ENCODE results near the gene DOK6. TPM values are rescaled to one million over a fixed set of nuclear protein-coding genes. Genes with fewer than 3 reads are reported as not detected.

DOK6 gene
- total and polyA plus RNA-seq, 2 of the 13 experiments (the other 11 are each of a cell fraction or from before 2014, with no cell fraction given): 17.0 to 17.2 TPM

DNA sequence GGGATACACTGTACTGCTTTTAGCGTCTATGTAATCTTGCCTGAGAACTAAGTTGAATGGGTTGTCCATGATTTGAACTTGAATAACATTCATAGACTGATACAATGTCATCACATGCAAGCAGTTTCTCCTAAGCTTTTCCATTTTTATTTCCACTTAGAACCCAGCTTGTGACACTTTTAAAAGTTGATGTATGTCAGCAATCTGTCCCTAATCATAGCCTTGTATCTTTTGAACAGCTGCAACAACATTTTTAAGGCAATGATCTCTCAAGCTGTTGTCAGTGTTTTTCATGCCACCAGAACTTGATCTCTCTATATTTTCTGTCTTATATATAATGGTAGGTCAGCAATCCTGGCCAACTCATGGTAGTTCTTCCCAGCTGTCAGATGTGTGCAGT, 185.0 kb downstream of the DOK6 start (continued):
- TF ChIP-seq, protein P1, sequence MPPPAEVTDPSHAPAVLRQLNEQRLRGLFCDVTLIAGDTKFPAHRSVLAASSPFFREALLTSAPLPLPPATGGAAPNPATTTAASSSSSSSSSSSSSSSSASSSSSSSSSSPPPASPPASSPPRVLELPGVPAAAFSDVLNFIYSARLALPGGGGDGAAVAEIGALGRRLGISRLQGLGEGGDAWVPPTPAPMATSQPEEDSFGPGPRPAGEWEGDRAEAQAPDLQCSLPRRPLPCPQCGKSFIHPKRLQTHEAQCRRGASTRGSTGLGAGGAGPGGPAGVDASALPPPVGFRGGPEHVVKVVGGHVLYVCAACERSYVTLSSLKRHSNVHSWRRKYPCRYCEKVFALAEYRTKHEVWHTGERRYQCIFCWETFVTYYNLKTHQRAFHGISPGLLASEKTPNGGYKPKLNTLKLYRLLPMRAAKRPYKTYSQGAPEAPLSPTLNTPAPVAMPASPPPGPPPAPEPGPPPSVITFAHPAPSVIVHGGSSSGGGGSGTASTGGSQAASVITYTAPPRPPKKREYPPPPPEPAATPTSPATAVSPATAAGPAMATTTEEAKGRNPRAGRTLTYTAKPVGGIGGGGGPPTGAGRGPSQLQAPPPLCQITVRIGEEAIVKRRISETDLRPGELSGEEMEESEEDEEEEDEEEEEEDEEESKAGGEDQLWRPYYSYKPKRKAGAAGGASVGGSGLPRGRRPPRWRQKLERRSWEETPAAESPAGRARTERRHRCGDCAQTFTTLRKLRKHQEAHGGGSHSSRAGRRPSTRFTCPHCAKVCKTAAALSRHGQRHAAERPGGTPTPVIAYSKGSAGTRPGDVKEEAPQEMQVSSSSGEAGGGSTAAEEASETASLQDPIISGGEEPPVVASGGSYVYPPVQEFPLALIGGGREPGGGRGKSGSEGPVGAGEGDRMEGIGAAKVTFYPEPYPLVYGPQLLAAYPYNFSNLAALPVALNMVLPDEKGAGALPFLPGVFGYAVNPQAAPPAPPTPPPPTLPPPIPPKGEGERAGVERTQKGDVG (CRISPR knock-in tag; IDR thresholded peaks at IDR 0.05; ENCODE audit: borderline replicate concordance): no peak
- TF ChIP-seq, protein P2, sequence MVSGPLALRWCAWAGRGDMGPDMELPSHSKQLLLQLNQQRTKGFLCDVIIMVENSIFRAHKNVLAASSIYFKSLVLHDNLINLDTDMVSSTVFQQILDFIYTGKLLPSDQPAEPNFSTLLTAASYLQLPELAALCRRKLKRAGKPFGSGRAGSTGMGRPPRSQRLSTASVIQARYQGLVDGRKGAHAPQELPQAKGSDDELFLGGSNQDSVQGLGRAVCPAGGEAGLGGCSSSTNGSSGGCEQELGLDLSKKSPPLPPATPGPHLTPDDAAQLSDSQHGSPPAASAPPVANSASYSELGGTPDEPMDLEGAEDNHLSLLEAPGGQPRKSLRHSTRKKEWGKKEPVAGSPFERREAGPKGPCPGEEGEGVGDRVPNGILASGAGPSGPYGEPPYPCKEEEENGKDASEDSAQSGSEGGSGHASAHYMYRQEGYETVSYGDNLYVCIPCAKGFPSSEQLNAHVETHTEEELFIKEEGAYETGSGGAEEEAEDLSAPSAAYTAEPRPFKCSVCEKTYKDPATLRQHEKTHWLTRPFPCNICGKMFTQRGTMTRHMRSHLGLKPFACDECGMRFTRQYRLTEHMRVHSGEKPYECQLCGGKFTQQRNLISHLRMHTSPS (CRISPR knock-in tag; IDR thresholded peaks at IDR 0.05; ENCODE audit: low read depth): no peak
- no peak for TF ChIP-seq ZNF780A (CRISPR knock-in tag; IDR thresholded peaks at IDR 0.05)
- TF ChIP-seq ADNP (CRISPR knock-in tag; IDR thresholded peaks at IDR 0.05): no peak

DNA sequence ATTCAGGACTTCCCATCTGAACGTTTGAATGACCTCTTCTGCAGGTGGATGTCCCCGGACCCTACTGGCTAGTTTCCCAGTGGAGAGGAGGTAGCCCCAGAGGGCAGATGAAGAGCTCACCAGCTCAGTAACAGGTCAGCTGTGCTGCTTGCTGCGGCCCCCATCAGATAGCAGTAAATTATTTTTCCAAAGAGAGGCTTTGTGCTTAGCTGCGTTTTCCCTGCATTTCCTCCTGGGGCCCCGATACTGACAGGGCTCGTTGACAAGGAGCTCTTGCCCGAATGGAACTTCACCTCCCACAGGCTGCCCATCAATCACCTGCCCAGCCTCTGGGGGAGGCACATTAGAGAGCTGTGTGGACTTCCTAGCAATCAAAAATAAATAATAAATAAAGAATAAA, 185.8 kb downstream of the DOK6 start:
- no peak for ATAC-seq
- Histone ChIP-seq H3K9ac (ENCODE audit: insufficient read depth, low read depth, low read length) (no peak overlapping the region), H4K20me1 (ENCODE audit: insufficient read depth, low read length) (no peaks in the 10 kb centered on the region), H3K27ac (ENCODE audit: extremely low read length, insufficient read depth, low read length) (no peak overlapping the region), H3K36me3 (replicated peaks in 1 of 2; ENCODE audit: control insufficient read depth in 1 of 2, insufficient read depth in 2 of 2, low read length in 2 of 2) (no peaks in the 10 kb centered on the region), H3K4me1 (ENCODE audit: insufficient read depth, low read length) (no peaks in the 10 kb centered on the region), H3K79me2 (ENCODE audit: insufficient read depth, low read length) (no peaks in the 10 kb centered on the region), H3K4me3 (replicated peaks in 1 of 3; ENCODE audit: insufficient read depth in 1 of 3, low read depth in 2 of 3, low read length in 3 of 3) (no peak overlapping the region), H3K27me3 (ENCODE audit: control insufficient read depth in 1 of 2, insufficient read depth in 2 of 2, low read length in 2 of 2) (no peaks in the 10 kb centered on the region), H3K4me2 (ENCODE audit: low read depth, low read length) (no peak overlapping the region), H2AFZ (ENCODE audit: low read length) (no peak overlapping the region), H3K9me3 (ENCODE audit: low read length) (no peaks in the 10 kb centered on the region)
- in situ Hi-C loops (cut with HindIII; ENCODE audit: extremely low pct_ligation_motif_present, low pct_unique_long_range_greater_than_20kb): no loop called here
- no peak for FAIRE-seq
- 73% methylated on average over 7 of the region's 7 CpGs for WGBS (ENCODE audit: low lambda C conversion rate)
- POLR2A ChIA-PET: no interaction called here
- intact Hi-C loops (cut with micrococcal nuclease; ENCODE audit: unreplicated experiment): no loop called here
- no TSS peak for BruUV-seq (replicated peaks)
- no peak for DNase-seq (ENCODE audit: low spot score)
- CTCF ChIA-PET (ENCODE audit: low intra/inter-chr PET ratio, low total read pairs): no interaction called here
- TF ChIP-seq NKX3-1 (CRISPR knock-in tag; IDR thresholded peaks at IDR 0.05) (no peak), YEATS4 (CRISPR knock-in tag; IDR thresholded peaks at IDR 0.05; ENCODE audit: borderline replicate concordance) (no peak), U2AF2 (IDR thresholded peaks at IDR 0.05; ENCODE audit: low read depth, low read length) (no peak), ESRRA (CRISPR knock-in tag; IDR thresholded peaks at IDR 0.05; ENCODE audit: low read depth) (no peak), WIZ (CRISPR knock-in tag; IDR thresholded peaks at IDR 0.05) (no peak), CC2D1A (CRISPR knock-in tag; IDR thresholded peaks at IDR 0.05) (no peak), RAD21 (CRISPR knock-in tag; IDR thresholded peaks at IDR 0.05) (no peak), KDM5B (CRISPR knock-in tag; IDR thresholded peaks at IDR 0.05; ENCODE audit: borderline replicate concordance) (no peak), ZNF629 (CRISPR knock-in tag; conservative IDR thresholded peaks at IDR 0.05) (no peak), ZNF382 (CRISPR knock-in tag; IDR thresholded peaks at IDR 0.05; ENCODE audit: borderline replicate concordance) (no peak), ZNF891 (CRISPR knock-in tag; IDR thresholded peaks at IDR 0.05) (no peak), SMYD3 (CRISPR knock-in tag; IDR thresholded peaks at IDR 0.05) (no peak)
- TF ChIP-seq, protein P3, sequence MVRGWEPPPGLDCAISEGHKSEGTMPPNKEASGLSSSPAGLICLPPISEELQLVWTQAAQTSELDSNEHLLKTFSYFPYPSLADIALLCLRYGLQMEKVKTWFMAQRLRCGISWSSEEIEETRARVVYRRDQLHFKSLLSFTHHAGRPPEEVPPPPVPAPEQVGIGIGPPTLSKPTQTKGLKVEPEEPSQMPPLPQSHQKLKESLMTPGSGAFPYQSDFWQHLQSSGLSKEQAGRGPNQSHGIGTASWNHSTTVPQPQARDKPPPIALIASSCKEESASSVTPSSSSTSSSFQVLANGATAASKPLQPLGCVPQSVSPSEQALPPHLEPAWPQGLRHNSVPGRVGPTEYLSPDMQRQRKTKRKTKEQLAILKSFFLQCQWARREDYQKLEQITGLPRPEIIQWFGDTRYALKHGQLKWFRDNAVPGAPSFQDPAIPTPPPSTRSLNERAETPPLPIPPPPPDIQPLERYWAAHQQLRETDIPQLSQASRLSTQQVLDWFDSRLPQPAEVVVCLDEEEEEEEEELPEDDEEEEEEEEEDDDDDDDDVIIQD (CRISPR knock-in tag; IDR thresholded peaks at IDR 0.05; ENCODE audit: low read depth): no peak
